ENCODE results near the gene PPP5C. TPM values are rescaled to one million over a fixed set of nuclear protein-coding genes. Genes with fewer than 3 reads are reported as not detected.

Gene PPP5C
- total RNA-seq, 1 donor from 2014 or later, result 86.0 TPM

- TF ChIP-seq CTCF (IDR thresholded peaks at IDR 0.05), result no peak
- Mint-ChIP-seq H3K27me3 (ENCODE audit: unreplicated experiment) (no peaks in the 10 kb centered on the region), H3K27ac (ENCODE audit: unreplicated experiment) (no peak overlapping the region), H3K36me3 (ENCODE audit: unreplicated experiment) (peaks cover 21% of the 10 kb centered on the region), H3K4me1 (ENCODE audit: unreplicated experiment) (peaks cover 43% of the 10 kb centered on the region), H3K9me3 (ENCODE audit: unreplicated experiment) (no peaks in the 10 kb centered on the region), H3K4me3 (ENCODE audit: unreplicated experiment) (no peak overlapping the region)
- no peak for DNase-seq (ENCODE audit: extremely low spot score, unreplicated experiment)
Measured at GRCh38 chr19:46353730-46354528, 7.0 kb downstream of the PPP5C start.

- H3K4me1 Mint-ChIP-seq (ENCODE audit: unreplicated experiment), result peaks cover 27% of the 10 kb centered on the region
- no peak for TF ChIP-seq CTCF (IDR thresholded peaks at IDR 0.05)
- H3K27me3 Mint-ChIP-seq (ENCODE audit: unreplicated experiment), result no peaks in the 10 kb centered on the region
- H3K4me3 Mint-ChIP-seq (ENCODE audit: unreplicated experiment), result no peak overlapping the region
- no peak for DNase-seq (ENCODE audit: extremely low spot score, unreplicated experiment)
- H3K9me3 Mint-ChIP-seq (ENCODE audit: unreplicated experiment), result no peaks in the 10 kb centered on the region
- H3K36me3 Mint-ChIP-seq (ENCODE audit: unreplicated experiment), result peaks cover 17% of the 10 kb centered on the region
- H3K27ac Mint-ChIP-seq (ENCODE audit: unreplicated experiment), result no peak overlapping the region
Measured at GRCh38 chr19:46355234-46356148, 8.6 kb downstream of the PPP5C start.

- Mint-ChIP-seq H3K27ac (ENCODE audit: unreplicated experiment) (no peak overlapping the region), H3K4me3 (ENCODE audit: unreplicated experiment) (no peak overlapping the region), H3K27me3 (ENCODE audit: unreplicated experiment) (no peaks in the 10 kb centered on the region), H3K9me3 (ENCODE audit: unreplicated experiment) (no peaks in the 10 kb centered on the region), H3K36me3 (ENCODE audit: unreplicated experiment) (peaks cover 20% of the 10 kb centered on the region), H3K4me1 (ENCODE audit: unreplicated experiment) (peaks cover 18% of the 10 kb centered on the region)
- TF ChIP-seq CTCF (IDR thresholded peaks at IDR 0.05), result no peak
- DNase-seq (ENCODE audit: extremely low spot score, unreplicated experiment), result no peak
Measured at GRCh38 chr19:46356149-46357055, 9.5 kb downstream of the PPP5C start.

- H3K27me3 Mint-ChIP-seq (ENCODE audit: unreplicated experiment), result no peaks in the 10 kb centered on the region
- no peak overlapping the region for H3K4me3 Mint-ChIP-seq (ENCODE audit: unreplicated experiment)
- no peak for DNase-seq (ENCODE audit: extremely low spot score, unreplicated experiment)
- H3K27ac Mint-ChIP-seq (ENCODE audit: unreplicated experiment), result no peak overlapping the region
- H3K4me1 Mint-ChIP-seq (ENCODE audit: unreplicated experiment), result peaks cover 10% of the 10 kb centered on the region
- no peak for TF ChIP-seq CTCF (IDR thresholded peaks at IDR 0.05)
- H3K36me3 Mint-ChIP-seq (ENCODE audit: unreplicated experiment), result peaks cover 22% of the 10 kb centered on the region
- H3K9me3 Mint-ChIP-seq (ENCODE audit: unreplicated experiment), result no peaks in the 10 kb centered on the region
Measured at GRCh38 chr19:46357846-46358583, 11.1 kb downstream of the PPP5C start.
